ENCODE results near the gene PLCD3. TPM values are rescaled to one million over a fixed set of nuclear protein-coding genes. Genes with fewer than 3 reads are reported as not detected.
"Not testable (repeated sequence)": the region's sequence is repeated elsewhere in the genome, so short reads cannot be mapped to it uniquely, and the experiment has no call there.

PLCD3 gene
- polyA plus RNA-seq, 3 donors: 27.4 to 35.7 (median 30.1) TPM

DNA sequence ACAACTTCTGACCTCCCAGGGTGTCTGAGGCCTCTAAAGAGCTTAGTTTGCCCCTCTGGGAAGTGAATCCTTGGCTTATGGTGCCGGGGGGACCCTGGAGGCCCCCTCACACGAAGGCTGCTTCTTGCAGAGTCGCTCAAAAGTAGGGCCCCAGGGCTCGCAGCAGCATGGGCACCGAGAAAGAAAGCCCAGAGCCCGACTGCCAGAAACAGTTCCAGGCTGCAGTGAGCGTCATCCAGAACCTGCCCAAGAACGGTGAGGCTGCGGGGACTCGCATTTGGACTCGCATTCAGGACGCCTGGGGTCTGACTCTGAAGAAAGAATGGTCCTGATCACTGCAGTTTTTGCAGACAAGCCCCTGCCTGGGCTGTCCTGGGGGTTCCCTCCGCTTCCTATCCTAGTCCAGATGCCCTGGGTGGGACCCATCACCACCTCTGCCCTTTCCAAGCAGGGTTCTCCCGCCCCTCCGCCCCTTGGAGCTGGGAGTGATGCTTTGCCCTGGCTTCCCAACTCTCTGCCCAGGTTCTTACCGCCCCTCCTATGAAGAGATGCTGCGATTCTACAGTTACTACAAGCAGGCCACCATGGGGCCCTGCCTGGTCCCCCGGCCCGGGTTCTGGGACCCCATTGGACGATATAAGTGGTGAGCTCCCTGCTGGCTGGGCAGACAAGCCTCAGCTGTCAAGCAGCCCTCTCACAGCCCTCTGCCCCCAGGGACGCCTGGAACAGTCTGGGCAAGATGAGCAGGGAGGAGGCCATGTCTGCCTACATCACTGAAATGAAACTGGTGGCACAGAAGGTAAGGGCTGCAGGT is 3.9 kb upstream of the PLCD3 start:
- DNase-seq: no peak

DNA sequence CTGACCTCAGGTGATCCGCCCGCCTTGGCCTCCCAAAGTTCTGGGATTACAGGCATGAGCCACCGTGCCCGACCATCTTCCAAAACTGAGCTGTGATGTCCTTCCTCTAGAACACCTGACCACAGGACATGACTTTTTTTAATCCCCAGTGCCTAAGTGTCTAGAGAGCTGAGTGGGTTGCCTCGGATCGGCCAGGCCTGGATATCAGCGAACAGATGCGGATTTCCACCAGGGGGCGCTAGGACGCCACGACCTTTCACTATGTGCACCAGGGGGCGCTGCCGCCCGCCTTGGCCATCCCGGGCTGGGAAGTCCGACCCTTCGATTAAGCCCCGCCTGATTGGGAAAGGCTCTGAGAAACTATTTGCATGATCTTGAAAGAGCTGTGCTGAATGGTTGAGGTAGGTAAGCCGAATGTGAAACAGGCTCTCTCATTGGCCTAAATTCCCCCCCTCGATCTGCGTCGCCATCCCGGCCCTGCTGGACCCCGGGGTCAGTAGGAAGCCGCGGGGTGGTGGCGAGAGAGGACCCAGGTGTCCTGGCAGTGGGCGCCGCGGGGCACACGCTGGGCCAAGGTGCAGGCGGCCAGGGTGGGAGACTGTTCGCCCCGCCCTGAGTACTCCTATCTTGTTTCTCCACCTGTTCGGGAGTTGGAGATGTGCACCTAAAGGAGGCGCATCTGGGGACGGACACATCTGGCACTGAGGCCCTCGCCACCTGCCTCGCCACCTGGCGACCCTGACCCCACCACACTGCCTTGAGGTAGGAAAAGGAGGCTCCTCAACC is 3.1 kb upstream of the PLCD3 start, which contains the start of gene ACBD4:
Gene ACBD4 (plus strand): TSS at position 496 of the 786 bp plus-strand sequence. CDS start 458 bp downstream, outside the sequence.
- DNase-seq: peak; percentile 97

DNA sequence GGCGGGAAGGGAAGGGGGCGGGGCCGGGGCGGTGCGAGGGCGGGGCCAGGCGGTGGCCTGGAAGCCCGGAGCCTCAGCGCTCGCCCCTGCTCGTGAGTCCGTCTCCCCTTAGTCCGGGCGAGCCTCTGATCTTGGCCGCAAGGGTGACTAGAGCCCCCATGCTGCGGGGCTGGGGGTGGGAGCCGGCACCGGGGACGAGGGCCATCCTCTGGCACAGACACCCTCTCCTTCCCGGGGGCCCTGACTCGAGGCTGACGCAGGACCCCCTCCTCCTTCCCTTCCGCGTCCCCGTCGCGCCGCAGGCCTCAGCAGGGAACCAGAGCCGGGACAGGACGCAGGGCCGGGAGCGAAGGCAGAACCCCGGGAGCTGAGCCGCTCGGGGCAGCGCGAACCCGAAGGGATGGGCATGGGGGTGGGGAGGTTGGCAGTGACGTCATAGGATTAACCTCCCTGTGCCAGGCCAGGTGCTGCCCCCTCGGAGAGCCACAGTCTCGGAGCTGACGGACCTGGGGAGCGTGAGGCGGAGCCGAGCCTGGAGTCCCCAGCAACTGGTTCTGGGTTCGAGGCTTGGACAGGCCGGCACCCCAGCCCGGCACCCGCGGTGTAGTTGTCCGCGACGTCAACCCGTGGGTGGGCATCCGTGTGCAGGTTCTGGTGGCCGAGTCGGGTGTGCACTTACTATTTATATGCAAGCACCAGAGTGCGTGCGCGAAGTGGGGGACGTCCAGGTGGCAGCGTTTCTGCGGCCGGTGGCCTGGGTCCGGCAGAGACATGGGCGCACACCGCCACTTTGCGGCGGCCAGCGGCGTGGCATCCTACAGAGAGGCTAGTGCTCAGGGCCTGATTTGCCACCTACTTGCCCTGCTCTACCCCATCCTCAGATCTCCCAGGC is 503 bp upstream of the PLCD3 start:
- peak; percentile 74 for DNase-seq

DNA sequence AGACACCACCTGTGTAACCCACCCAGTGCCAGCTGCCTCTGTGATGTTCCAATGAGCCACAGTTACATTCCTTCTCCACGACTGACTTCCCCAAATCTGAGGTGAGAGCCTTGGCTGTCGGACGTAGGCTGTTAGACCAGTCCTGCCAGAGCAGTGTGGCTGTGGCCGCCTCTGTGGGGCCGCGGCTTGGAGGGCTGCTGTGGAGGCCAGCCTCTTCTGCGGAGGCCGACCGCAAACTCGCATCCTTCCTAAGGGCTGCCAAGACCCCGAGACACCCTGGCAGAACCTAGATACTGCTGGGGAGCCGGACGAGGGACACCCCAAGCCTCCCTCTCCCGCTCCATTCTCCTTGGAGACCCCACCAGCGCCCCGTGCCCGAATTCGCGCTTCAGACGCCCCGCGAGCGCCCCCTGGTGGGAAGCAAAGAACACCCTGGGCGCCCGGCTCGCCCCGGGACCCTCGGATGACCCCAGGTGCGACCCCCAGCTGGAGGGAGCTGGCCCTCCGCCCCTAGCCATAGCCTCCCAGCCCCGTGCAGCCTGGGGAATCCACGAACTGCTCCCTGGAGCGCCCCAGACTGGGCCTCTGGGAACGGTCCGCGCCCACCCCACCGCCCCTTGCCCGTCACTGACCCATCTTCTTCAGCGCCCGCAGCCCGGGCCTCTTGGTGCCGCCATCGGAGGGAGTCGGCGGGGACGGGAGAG is 547 bp downstream of the PLCD3 start:
- DNase-seq: no peak

DNA sequence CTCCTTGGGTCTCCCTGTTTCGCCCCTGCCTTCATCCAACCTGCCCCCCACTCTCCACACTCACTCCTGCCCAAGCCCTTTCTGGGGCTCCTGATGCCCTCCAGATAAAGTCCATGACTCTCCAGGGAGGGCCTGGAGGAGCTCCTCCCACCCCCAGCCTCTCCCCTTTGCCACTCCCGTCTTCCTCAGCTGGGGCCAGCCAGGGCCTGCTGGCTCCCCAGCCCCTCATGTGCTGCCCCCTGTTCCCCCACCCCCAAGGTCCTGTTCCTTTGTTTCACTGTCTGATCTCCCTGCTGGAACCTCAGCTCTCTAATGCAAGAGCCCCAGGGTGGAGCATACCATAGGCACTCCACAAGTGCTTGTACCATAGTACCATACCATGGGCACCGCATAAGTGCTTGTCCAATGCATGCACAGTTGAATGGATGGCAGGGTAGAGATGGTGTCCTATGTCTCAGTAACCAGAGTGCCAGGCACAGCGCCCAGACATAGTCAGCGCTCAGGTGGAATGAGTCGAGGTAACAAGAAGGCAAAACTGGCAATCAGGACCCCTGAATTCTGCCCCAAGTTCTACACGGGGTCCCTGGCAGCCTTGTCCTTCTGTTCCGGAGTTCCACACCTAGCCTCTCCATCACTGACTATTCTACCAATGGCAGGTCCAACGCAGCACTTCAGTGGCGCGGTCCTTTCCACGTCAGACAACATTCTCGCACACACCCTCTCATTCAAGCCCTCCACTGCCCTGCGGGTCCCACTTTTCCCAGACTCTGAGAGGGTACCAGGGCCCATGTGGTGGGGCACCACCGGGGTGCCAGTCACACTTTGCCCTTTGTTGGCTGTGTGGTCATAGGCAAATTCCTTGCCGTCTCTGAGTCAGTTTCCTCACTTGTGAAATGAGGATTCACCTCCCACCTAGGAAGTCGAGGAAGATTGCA is 1.4 kb downstream of the PLCD3 start:
- no peak for DNase-seq

DNA sequence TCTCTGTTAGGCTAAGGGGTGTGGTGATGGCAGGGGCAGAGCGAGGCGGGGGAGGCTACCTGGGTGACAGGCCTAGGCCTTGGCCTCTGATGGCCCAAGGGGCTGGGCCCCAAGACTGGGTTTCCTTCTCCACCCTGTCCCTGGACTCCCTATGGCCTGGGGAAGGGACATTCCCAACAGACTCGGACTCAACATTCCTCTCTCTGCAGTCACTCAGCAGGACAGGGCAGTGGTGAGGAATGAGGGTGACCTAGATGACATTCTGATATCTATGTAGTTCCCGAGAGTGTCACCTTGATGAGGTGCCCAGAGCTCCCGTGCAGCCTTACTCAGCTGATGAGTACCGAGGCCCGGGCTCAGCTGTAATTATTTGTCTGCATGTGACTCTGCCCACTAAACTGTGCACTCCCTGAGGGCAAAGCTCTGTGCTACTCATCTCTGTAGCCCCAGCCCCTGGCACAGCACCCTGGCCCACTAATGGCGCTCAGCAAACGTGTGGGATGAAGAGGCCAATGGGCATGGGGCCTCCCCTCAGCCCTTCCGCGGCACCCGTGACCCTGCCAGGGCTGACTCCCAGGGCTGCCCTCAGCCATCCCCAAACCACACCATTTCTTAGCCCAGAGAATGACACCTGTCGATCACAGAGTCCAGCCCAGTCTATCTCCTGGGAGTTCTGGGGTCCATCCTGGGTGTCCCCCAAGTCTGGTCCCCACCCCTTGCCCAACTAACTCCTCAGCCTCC is 2.2 kb downstream of the PLCD3 start:
- DNase-seq: no peak

DNA sequence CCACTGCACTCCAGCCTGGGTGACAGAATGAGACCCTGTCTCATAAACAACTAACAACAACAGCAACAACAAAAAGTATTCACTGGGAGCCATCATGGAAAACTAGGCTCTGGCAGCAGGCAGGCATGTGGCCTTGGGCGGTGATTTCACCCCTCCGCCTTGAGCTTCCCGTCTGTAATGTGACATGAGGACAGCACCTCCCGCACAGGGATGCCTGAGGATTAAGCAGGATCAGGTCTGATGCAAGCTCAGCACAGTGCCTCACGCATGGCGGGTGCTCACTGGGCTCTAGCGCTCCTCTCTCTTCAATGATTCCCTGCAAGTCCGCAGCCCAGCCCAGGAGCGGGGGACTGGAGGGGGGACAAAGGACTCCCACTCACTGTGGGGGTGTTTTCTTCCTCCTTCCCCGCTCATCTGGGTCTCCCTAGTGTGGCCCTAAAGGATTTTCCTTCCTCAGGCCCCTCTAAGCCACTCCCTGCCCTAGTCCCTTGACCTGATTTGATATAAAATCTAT is 2.8 kb downstream of the PLCD3 start:
- peak; percentile 57 for DNase-seq

DNA sequence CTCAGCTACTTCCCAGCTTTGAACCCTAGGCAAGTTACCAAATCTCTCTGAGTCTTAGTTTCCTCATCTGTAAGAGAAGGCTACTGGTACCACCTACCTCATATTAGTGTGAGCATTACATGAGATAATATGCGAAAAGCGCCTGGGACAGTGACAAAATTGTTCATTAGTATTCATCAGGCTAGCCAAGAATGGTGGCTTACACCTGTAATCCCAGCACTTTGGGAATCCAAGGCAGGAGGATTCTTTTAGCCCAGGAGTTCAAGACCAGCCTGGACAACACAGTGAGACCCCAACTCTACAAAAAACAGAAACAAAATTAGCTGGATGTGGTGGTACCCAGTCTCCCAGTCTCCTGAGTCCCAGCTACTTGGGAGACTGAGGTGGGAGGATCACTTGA is 3.3 kb downstream of the PLCD3 start:
- DNase-seq: no peak

DNA sequence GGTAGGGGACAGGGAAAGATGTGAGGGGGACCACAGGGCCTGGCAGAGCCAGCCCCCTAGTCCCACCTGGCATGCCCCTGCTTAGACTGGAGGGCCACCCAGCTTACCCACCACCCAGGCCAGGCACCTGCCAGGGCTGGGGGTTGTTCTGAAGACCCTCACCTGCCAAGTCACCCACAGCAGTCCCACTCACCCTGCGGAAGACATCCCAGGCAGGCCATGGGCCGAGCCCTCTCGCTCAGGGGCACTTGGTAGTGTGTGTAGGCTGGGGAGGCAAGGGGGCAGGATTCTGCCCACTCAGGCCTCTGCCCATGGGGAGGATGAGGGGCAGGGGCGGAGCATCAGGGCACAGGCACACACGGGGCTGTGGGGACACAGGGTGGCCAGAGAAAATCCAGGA is 4.0 kb downstream of the PLCD3 start:
- no peak for DNase-seq

DNA sequence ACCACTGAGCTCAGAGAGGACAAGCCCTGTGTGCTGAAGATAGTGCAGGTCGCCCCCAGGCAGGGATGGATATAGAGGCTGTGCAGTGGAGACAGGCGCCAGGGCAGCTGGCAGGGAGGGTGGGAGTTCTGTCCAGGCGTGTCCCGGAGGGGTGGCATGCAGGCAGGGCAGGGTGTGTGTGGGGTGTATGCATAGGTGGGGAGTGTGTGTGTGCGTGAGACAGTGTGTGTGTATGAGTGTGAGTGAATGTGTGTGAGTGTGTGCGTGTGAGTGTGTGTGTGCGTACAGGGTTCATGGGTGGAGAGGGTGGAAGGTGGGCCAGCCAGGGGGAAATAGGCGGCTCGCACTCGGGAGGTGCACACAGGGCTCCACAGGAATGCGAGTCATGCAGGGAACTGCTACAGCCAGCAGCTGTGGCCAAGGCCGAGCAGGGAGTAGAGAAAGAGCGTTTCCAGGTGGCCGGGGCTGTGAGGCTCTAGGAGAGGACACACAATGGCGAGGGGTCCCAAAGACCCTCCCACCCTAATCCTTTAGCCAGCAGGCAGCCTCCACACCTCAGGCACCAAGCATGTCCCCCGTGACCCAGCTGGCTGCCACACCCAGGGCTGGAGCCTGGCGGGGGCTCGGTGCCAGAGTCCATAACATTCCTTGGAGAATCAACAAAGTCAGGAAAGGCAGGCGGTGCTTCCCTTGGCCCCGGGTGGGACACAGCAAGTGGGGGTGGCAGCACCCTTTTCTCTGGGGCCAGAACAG is 4.6 kb downstream of the PLCD3 start:
- DNase-seq: no peak

DNA sequence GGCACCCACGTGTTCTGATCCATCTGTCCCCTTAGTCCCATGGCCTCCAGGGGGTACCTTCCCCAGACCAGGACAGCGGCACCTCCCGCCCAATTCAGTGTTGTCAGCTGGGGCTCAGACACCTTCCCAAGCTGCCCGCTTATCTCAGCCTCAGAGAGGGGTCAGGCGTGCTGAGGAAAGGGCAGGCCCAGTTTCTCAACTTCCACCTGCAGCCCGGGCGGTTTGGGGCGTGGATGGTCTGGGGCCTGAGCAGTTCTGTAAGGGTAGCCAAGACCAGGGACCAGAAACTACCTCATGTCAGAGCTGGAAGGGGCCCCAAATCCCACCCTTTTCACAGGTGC is 5.1 kb downstream of the PLCD3 start:
- no peak for DNase-seq

DNA sequence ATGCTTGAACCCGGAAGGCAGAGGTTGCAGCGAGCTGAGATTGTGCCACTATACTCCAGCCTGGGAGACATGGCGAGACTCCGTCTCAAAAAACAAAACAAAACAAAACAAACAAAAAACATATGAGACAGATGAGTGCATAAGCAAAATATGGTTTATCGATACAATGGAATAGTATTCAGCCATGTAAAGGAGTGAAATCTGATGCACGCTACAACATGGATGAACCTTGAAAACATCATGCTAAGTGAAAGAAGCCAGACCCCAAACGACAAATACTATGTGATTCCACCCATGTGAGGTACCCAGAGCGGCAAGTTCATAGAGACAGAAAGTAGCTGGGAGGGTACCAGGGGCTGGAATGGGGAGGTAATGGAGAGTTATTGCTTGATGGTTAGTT is 6.8 kb downstream of the PLCD3 start:
- no peak for DNase-seq

DNA sequence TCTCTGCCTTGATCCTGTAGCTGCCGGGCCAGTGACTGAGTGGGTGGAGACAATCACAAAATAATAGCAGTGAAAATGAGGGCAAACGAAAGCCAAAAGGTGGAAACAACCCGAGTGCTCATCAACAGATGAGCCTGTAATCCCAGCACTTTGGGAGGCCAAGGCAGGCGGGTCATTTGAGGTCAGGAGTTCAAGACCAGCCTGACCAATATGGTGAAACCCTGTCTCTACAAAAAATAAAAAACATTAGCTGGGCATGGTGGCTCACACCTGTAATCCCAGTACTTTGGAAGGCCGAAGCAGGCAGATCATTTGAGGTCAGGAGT is 7.6 kb downstream of the PLCD3 start:
- DNase-seq: not testable (repeated sequence)

DNA sequence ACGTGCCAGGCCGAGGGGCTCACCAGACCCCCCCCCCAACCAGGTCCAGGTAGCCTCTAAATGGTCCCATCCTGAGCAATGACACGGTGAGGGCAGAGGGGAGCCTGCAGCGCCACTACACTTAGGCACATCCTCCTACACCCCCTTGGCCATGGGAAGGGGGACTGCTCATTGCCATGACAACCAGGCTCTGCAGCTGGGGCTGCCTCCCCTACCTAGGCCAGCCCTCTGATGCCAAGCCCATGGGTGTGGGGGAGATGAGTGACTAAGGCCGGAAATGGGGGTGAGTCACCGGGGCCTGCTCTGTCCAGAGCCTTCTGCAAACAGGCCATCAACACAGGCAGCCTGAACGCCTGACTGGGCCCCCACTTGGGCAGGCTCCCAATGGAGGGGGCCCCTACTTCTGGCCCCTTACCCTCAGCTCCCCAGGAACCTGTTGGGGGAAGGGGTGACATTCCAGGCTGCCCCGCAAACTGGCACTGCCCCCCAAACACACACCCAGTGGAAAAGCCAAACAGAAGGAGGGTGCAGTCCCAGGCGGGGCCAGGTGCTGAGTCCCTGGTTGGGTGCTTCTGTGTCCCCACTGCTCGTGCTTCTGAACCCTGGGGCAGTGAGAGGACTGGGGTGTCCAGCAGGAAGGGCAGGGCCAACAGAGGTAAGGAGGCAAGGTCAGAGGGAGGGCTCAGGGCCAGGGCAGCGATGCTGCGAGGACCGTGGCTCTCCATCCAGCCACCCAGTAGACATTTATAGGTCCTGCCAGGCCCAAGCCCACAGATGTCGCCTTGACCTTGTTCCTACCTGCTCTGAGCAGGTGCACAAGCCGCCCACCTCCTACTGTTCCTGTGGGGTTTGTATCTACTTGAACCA is 8.2 kb downstream of the PLCD3 start:
- DNase-seq: no peak

DNA sequence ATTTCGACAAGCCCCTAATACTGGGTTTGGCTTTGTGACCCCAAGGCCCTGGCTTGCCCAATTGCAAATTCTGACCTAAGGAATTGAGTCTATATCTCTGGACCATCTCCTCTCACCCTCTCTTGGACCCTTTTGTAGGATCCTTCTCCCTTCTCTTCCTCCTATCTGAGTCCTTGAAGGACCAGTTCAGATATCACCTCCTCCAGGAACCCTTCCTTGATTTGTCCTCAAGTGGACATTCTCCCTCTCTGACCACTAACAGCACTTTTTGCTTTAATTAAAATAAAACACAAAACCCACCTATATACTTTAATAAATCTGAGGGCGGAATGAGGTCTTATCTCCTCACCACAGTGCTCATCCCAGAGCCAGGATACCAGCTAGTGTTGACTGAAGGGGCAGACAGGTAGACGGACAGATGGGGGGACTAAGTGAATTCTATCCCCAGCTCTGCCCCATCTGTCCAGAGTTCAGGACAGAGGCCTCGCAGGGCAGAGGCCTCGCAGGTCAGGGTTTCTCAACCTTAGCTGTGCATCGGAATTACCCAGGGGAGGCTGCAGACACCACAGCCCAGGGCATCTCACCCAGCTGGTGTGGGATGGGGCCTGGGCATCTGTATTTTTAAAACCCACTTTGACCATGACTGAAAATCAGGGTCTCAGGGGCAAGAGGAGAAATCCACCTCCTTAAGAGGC is 9.1 kb downstream of the PLCD3 start:
- DNase-seq: no peak

DNA sequence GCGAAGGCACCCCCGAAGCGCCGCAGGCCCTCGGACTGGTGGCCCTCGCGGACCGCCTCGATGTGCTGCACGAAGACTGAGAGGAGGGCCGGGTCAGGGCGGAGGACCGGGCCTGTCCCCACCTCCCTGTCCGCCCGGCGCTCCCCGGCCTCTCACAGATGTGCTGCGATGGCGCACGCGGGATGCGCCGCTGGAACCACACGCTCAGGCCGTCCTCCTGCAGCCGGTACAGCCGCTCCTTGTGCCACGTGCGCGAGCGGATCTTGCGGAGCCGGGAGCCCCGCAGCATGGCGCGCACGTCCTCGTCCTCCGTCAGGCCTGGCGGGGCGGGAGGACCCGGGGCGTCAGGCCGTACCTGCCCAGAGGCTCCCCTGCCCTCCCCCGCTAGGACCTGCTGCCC is 11.3 kb downstream of the PLCD3 start:
- DNase-seq: no peak

DNA sequence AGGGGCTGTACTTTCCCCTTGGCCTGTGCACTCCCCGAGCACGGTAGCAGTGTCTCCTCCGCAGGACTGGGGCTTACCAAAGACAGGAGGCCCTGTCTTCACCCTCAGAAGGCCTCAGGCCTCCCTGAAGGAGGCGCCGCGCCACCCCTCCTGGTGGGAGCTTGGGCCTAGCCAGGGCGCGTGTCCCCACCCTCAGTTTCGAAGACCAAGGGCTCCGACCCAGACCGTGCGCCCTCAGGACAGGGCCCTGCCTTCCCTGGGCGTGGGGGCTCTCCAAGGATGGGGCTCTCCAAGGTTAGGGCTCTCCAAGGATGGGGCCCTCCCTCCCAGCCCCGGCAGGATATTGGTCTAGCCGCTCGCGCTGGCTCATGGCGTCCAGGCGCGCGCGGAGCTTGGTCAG is 11.8 kb downstream of the PLCD3 start:
- no peak for DNase-seq

All from renal pelvis (tissue), 4 donors.